K562 (cell line): ENCODE data around the gene ANKRD11. TPM values are rescaled to one million over a fixed set of nuclear protein-coding genes. Genes with fewer than 3 reads are reported as not detected.
"Not testable (repeated sequence)": the region's sequence is repeated elsewhere in the genome, so short reads cannot be mapped to it uniquely, and the experiment has no call there.

Source experiments
- ATAC-seq: fragments of 200-7000 bp; cut with Tn5 transposase; 3 replicates; pipeline ENCODE4 v1.9.1; 2020; ENCODE audit warnings: moderate library complexity
- BruUV-seq: library from RNA; stranded (reverse); fragments of 400-500 nt; replicated peaks from 2 replicates; lab custom pipeline; 2021; lab: Mats Ljungman, UMichigan
- CTCF ChIA-PET: fragments of 300-600 bp; formaldehyde crosslinking; extraction: SDS; loops from one replicate; lab custom pipeline; 2021; ENCODE audit warnings: low intra/inter-chr PET ratio; lab: Yijun Ruan, JAX
- POLR2A ChIA-PET: fragments of 300-600, 350-650 bp; sonication (Branson Sonifier 250); formaldehyde crosslinking; extraction: SDS; loops from one replicate; lab custom pipeline; 2021; ENCODE audit warnings: antibody characterized with exemption, inconsistent platforms; lab: Yijun Ruan, JAX
- DNase-seq, 4 experiments: peaks; one replicate each; pipeline versions ENCODE4 v3.0.0 to v3.0.0-alpha.2; 2011 to 2018; ENCODE audit warnings: low spot score in 3 of 4, mixed read lengths in 3 of 4; ENCODE audit errors: extremely low read depth in 1 of 4
- FAIRE-seq: peaks from 2 replicates; lab custom pipeline; 2011; peaks lifted over from hg19 to GRCh38; lab: Jason Lieb, UNC
- H2AFZ ChIP-seq: 2 replicates; pipeline ENCODE4 v1.6.0; 2011; ENCODE audit warnings: low read depth, low read length, control low read depth, inconsistent platforms
- H3K27ac ChIP-seq: fragments of 200-600 bp; 3 replicates; pipeline ENCODE4 v1.8.0; 2011; ENCODE audit warnings: low read depth, mild to moderate bottlenecking, control low read depth, inconsistent platforms, low read length, moderate library complexity, mixed read lengths; ENCODE audit errors: extremely low read depth
- H3K27me3 ChIP-seq, 2 experiments: fragments of 300-600 bp in 1 of 2; 2 replicates in 1 of 2; 3 replicates in 1 of 2; pipeline versions ENCODE4 v1.6.0 to v1.8.0; 2011; ENCODE audit warnings: inconsistent platforms in 2 of 2, low read length in 2 of 2, mild to moderate bottlenecking in 1 of 2, mixed read lengths in 1 of 2, moderate library complexity in 1 of 2; ENCODE audit not compliant: control insufficient read depth in 2 of 2, insufficient read depth in 2 of 2
- H3K36me3 ChIP-seq: fragments of 300-600 bp; 3 replicates; pipeline ENCODE4 v1.8.0; 2011; ENCODE audit warnings: mild to moderate bottlenecking, low read length, inconsistent platforms; ENCODE audit not compliant: control insufficient read depth, insufficient read depth
- H3K4me1 ChIP-seq, 2 experiments: fragments of 200-600 bp in 1 of 2; replicated peaks in 1 of 2; 2 replicates in 1 of 2; 3 replicates in 1 of 2; pipeline versions ENCODE4 v1.5.1 to v1.8.0; 2011; ENCODE audit warnings: inconsistent platforms in 2 of 2, low read length in 2 of 2, mild to moderate bottlenecking in 1 of 2, mixed read lengths in 1 of 2, moderate library complexity in 1 of 2; ENCODE audit not compliant: control insufficient read depth in 2 of 2, insufficient read depth in 2 of 2
- H3K4me2 ChIP-seq: 2 replicates; pipeline ENCODE4 v1.6.1; 2011; ENCODE audit warnings: low read length, control low read depth, inconsistent platforms, mixed read lengths; ENCODE audit not compliant: insufficient read depth
- H3K4me3 ChIP-seq: fragments of 200-600 bp; sonication (generic), shearing (Covaris generic); 2 replicates; pipeline ENCODE4 v1.5.1; 2016; ENCODE audit warnings: control low read depth, inconsistent platforms
- H3K79me2 ChIP-seq: fragments of 200-600 bp; 3 replicates; pipeline ENCODE4 v1.8.0; 2011; ENCODE audit warnings: low read length, inconsistent platforms; ENCODE audit not compliant: control insufficient read depth, insufficient read depth
- H3K9ac ChIP-seq, 2 experiments: 2 replicates each; pipeline versions ENCODE4 v1.6.0 to v1.6.1; 2011; ENCODE audit warnings: low read depth in 2 of 2, low read length in 2 of 2, control low read depth in 1 of 2, inconsistent platforms in 1 of 2, mild to moderate bottlenecking in 1 of 2, mixed read lengths in 1 of 2; ENCODE audit not compliant: insufficient read depth in 1 of 2
- H3K9me1 ChIP-seq: one replicate; pipeline ENCODE4 v1.6.0; 2011; ENCODE audit warnings: inconsistent platforms, mild to moderate bottlenecking, low read length, moderate library complexity; ENCODE audit not compliant: control insufficient read depth, insufficient read depth
- H3K9me3 ChIP-seq: replicated peaks from 2 replicates; pipeline ENCODE4 v1.5.1; 2011; ENCODE audit warnings: low read depth, low read length, inconsistent platforms; ENCODE audit not compliant: control insufficient read depth, insufficient read depth
- H4K20me1 ChIP-seq: replicated peaks from 2 replicates; pipeline ENCODE4 v1.6.1; 2011; ENCODE audit warnings: low read length, inconsistent platforms, mixed read lengths; ENCODE audit not compliant: control insufficient read depth, insufficient read depth
- BCOR ChIP-seq: fragments of 450-650 bp; IDR thresholded peaks from 2 replicates; pipeline ENCODE4 v1.6.1; 2016
- CSDE1 ChIP-seq, 2 experiments: fragments of 450-650 bp; IDR thresholded peaks; 2 replicates each; pipeline ENCODE4 v1.6.1; 2016; ENCODE audit warnings: mild to moderate bottlenecking in 1 of 2
- HDGF ChIP-seq: fragments of 450-650 bp; IDR thresholded peaks from 2 replicates; pipeline ENCODE4 v1.6.1; 2016
- KDM1A ChIP-seq, 2 experiments: fragments of 450-650 bp; IDR thresholded peaks; 2 replicates each; pipeline ENCODE4 v1.6.1; 2016; ENCODE audit warnings: mild to moderate bottlenecking in 2 of 2
- NR2C2 ChIP-seq, 2 experiments: fragments of 200-800 bp in 1 of 2; sonication (Bioruptor generic) in 1 of 2; sonication (generic) in 1 of 2; formaldehyde crosslinking in 1 of 2; IDR thresholded peaks; 2 replicates each; pipeline versions ENCODE4 v1.6.1 to v1.8.0; 2016 to 2022; ENCODE audit warnings: mild to moderate bottlenecking in 1 of 2, missing compliant biosample characterization in 1 of 2, missing genetic modification characterization in 1 of 2, missing genetic modification reagents in 1 of 2
- RBM22 ChIP-seq: fragments of 200-400 bp; formaldehyde crosslinking; IDR thresholded peaks from 2 replicates; pipeline ENCODE4 v1.6.1; 2018; ENCODE audit warnings: low read length, low read depth; ENCODE audit not compliant: poor library complexity, severe bottlenecking
- ZNF121 ChIP-seq: sonication (generic); formaldehyde crosslinking; conservative IDR thresholded peaks from 2 replicates; pipeline ENCODE4 v1.8.0; 2022; ENCODE audit warnings: missing genetic modification reagents
- WGBS: fragments of 100-300 bp; shearing (Covaris generic); methylation state at CpG from one replicate; pipeline ENCODE4 v1.1.6; 2016; ENCODE audit warnings: low coverage, mixed read lengths; ENCODE audit not compliant: insufficient coverage; ENCODE audit errors: missing lambda C conversion rate; 5-methylcytosine and 5-hydroxymethylcytosine counted together
- in situ Hi-C: fragments of 300-500 bp; cut with MboI; formaldehyde crosslinking; loops from 4 replicates; pipeline ENCODE4 v1.15.0; 2018; ENCODE audit warnings: inconsistent platforms, mixed read lengths
- intact Hi-C: fragments of 100-400 bp; cut with micrococcal nuclease; formaldehyde crosslinking; loops from 2 replicates; pipeline ENCODE4 v1.14.2; 2022
- polyA plus RNA-seq, 8 experiments: library from polyadenylated mRNA; depleted of rRNA in 4 of 8; stranded (reverse) in 5 of 8; unstranded in 3 of 8; fragments of >200 nt; fragmentation: Nextera tagmentation in 2 of 8; fragmentation: Illumina TruSeq in 1 of 8; extraction: Ambion mirVana in 2 of 8; extraction: Trizol in 1 of 8; gene quantifications; 2 replicates each; pipeline versions ENCODE4 v1.2.1 to v1.2.3, GENCODE V29; 2011 to 2014; ENCODE audit warnings: inconsistent platforms in 1 of 8, missing spikeins in 1 of 8
- total RNA-seq, 7 experiments: library from RNA; depleted of rRNA in 6 of 7; stranded (reverse); fragments of >200 nt in 6 of 7; fragmentation: Illumina TruSeq in 2 of 7; extraction: Trizol in 2 of 7; gene quantifications; 2 replicates each; pipeline versions ENCODE4 v1.2.1 to v1.2.3, GENCODE V29; 2011 to 2021; ENCODE audit warnings: low replicate concordance in 1 of 7

Gene ANKRD11
- total and polyA plus RNA-seq, 9 of the 15 experiments (the other 6 are each of a cell fraction or from before 2014, with no cell fraction given) = 4.7 to 126 (median 31.7) TPM

DNA sequence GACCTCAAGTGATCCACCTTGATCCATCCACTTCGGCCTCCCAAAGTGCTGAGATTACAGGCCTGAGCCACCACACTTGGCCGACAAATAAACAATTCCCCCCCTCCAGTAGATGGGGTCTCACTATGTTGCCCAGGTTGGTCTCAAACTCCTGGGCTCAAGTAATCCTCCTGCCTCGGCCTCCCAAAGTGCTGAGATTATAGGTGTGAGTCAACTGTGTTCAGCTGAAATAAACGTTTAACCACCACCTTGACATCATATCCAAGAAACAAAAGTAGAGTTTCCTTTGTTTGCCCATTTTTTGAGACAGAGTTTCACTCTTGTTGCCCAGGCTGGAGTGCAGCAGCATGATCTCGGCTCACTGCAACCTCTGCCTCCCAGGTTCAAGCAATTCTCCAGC lies 107.8 kb downstream of the ANKRD11 start:
- POLR2A ChIA-PET = interaction anchor here (0.6 to 1.2 kb wide), 5 partner anchors 8 to 492 kb away, joined by 3 to 5 read pairs (median 3); no protein-coding TSS in a partner anchor
- BruUV-seq, H3K36me3 ChIP-seq, H3K27me3 ChIP-seq, in situ Hi-C loops, ATAC-seq, H3K4me3 ChIP-seq, H3K9me3 ChIP-seq, FAIRE-seq, intact Hi-C loops, CTCF ChIA-PET, H2AFZ ChIP-seq, DNase-seq: not testable (repeated sequence)
- 42% methylated on average over 5 of the region's 5 CpGs for WGBS
- H3K27ac ChIP-seq = peak overlapping the region; percentile 77
- H3K4me2 ChIP-seq = peak overlapping the region; percentile 85
- peaks cover 90% of the 10 kb centered on the region for H4K20me1 ChIP-seq
- peaks cover 98% of the 10 kb centered on the region for H3K79me2 ChIP-seq
- TF ChIP-seq ZNF121 (peak; percentile 80), HDGF (peak; percentile 58; the same call in 1 of the 2 replicates), KDM1A (IDR thresholded peaks at IDR 0.05) (peak in 1 of 2 experiments; percentile 9; a peak in 1 of 4 replicates), CSDE1 (IDR thresholded peaks at IDR 0.05) (0 out of 4 replicates have a peak, but pooled peaks of 1 of the 2 experiments have one; percentile 28), BCOR (peak; percentile 7; the same call in 1 of the 2 replicates)
- H3K4me1 ChIP-seq = peaks cover 31 to 68% of the 10 kb centered on the region in 2 experiments
- H3K9ac ChIP-seq = peak overlapping the region; percentile 24 to 86
- peaks cover 33% of the 10 kb centered on the region for H3K9me1 ChIP-seq

DNA sequence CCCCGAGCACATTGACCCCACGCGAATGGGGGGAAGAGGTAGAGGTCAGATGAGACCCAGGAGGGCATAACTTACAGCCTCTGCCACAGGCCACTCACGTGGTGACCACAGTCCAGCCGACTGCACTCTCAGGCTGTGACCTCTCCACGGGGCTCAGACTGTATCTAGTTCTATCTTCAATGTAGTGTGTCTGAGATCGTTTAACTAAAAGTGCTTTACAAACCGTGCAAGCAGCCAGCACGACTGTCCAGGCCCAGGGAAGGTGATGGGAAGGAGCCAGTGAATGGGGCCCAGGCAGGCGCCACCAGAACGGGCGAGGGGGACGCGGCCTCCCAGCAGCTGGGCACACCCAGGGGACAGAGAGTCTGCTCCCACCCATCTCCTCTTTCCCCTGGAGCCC lies 108.6 kb downstream of the ANKRD11 start:
- no peaks in the 10 kb centered on the region for H3K9me3 ChIP-seq
- 61% methylated on average over 14 of the region's 14 CpGs for WGBS
- no peak overlapping the region; the same call in 2 of the 3 replicates for H3K27ac ChIP-seq
- peaks cover 100% of the 10 kb centered on the region for H3K79me2 ChIP-seq
- no peak overlapping the region for H3K4me3 ChIP-seq
- peaks cover 29% of the 10 kb centered on the region for H3K9me1 ChIP-seq
- CTCF ChIA-PET = no interaction called here
- BruUV-seq = no TSS peak
- no peak for ATAC-seq
- H3K27me3 ChIP-seq = no peaks in the 10 kb centered on the region
- no peak overlapping the region for H2AFZ ChIP-seq
- H3K9ac ChIP-seq = peak overlapping the region in 1 of 2 experiments; percentile 76; a peak in 2 of 4 replicates
- no peak for TF ChIP-seq NR2C2 (CRISPR knock-in tag; IDR thresholded peaks at IDR 0.05)
- no peak for TF ChIP-seq NR2C2 (tag; IDR thresholded peaks at IDR 0.05)
- TF ChIP-seq RBM22 = peak; percentile 49
- FAIRE-seq = no peak
- peaks cover 92% of the 10 kb centered on the region for H4K20me1 ChIP-seq
- peaks cover 39 to 65% of the 10 kb centered on the region in 2 experiments for H3K4me1 ChIP-seq
- H3K4me2 ChIP-seq = no peak overlapping the region
- peaks cover 6% of the 10 kb centered on the region for H3K36me3 ChIP-seq
- POLR2A ChIA-PET = no interaction called here
- intact Hi-C loops (no loop called here), in situ Hi-C loops (no loop called here)
- DNase-seq = no peak
